GM18508 (cell line): ENCODE results near the gene MYB.
"Not testable (repeated sequence)": the region's sequence is repeated elsewhere in the genome, so short reads cannot be mapped to it uniquely, and the experiment has no call there.

Source experiments
- ATAC-seq: cut with Tn5 transposase; IDR thresholded peaks from one replicate; pipeline ENCODE4 v1.9.1; 2021; ENCODE audit warnings: moderate number of reproducible peaks; ENCODE audit not compliant: insufficient read depth, unreplicated experiment

Gene MYB

DNA sequence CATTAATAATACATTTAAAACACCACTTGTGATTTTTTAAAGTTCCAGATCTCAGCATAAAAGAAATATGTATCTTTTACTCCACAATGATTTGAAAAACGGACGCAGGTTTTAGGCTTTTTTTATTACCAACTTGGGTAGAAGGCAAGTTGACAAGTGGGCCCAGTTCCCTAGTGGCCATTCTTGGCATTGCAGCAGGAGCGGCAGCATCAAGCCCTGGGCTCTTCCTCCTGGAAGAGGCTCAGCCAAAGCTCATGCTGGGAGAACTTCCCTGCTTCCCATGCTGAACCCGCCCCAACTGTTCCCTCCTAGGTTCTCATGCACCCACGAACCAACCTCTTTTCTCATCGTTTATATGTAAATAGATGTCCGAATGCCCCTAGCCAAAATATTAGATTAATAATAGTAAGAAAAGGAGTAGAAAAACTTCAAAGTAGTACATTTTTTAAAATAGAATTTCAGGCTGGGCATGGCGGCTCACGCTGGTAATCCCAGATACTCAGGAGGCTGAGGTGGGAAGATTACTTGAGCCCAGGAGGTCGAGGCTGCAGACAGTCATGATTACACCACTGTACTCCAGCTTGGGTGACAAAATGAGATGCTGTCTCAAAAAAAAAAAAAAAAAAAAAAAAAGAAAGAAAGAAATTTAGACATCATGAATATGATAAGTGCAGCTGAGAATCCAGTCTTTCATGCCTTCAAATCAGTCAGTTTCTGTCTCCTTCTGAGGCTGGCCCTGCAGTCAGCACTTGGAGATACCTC lies 18.2 kb upstream of the MYB start:
- ATAC-seq = no peak

DNA sequence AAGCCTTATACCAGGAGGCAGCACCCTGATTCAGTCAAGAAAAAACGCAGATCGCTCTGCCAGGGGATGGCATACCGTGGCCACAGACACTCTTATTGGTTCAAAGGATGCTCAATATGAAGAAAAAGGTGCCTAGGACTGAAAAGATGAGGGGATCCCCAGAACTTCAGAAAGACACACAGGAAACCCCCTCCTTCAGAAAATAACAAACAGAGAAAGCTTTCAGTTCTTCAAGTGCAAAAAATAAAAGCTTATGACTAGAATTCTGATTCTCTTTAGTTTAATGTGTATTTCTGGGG lies 17.7 kb upstream of the MYB start:
- no peak for ATAC-seq

DNA sequence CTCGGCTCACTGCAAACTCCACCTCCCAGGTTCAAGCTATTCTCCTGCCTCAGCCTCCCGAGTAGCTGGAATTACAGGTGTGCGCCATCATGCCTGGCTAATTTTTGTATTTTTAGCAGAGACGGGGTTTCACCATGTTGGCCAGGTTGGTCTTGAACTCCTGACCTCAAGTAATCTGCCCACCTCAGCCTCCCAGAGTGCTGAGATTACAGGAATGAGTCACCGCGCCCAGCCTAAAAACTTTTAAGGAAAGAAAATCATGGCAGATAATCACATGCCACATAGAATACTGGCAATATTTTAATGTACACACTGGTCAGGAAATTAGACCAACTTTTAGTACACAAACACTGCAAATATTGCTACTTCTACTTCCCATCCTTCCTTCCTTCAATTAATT lies 16.7 kb upstream of the MYB start:
- not testable (repeated sequence) for ATAC-seq

DNA sequence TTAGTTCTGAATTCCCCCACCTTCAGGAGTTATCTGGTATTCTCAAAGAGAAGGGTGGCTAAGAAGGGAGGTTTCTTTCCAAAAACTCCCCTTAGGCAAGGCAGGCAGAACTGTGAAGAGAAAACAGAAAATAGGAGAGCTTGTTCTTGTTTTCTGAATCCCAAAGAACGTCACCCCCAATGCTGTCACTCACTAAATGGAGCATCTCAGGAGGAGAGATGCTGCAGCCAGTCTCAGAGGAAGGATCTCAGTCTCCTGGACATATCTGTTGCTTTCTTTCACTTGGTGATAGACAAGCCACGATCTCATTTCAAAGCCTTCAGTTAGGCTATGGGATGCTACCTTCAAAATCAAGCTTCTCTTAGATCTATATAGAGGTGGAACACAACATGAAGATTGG lies 16.1 kb upstream of the MYB start:
- ATAC-seq = no peak

DNA sequence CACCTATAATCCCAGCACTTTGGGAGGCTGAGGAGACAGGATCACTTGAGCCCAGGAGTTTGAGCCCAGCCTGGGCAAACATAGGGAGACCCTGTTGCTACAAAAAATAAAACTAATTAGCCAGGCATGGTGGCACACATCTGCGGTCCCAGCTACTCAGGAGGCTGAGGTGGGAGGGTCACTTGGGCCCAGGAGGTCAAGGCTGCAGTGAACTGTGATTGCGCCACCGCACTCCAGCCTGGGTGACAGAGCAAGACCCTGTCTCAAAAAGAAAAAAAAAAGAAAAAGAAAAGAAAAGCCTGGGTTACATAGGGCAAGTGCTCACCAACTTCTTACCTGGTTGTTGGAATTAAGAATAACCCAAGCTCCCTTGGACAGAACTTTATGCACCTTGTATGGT lies 14.6 kb upstream of the MYB start:
- ATAC-seq = no peak

DNA sequence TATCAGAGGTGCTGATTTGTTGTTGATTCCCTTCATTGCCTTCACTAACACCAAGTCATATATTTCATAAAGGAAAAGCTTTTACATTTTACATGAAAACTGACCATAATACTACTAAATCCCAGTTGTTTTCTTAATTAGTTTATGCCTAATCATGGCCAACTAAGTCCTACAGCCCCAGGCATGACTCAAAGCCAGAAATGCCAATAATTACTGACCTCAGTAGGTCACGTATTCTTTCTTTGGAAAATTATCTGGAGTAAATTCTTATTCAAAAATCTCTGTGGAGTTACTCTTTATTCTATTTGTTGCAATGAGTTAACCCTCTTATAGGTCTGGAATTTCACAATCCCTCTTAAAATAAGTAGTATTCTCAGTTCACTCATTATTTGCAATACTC lies 13.5 kb upstream of the MYB start:
- no peak for ATAC-seq

DNA sequence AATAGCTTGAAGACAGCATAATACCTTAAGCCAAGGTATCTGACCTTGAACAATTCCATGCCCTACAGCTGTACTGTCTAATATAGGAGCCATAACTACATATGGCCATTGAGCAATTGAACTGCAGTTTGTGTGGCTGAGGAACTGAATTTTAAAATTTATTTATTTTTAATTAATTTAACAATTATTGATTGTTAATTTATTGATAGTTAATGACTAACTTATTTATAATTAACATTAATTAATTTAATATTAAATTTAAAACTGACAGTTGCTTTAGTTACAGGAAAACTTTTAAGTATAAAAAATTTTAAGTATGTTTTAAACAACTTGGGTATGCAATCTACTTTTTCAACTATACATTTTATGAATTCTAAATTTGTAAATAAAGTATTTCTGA lies 12.3 kb upstream of the MYB start:
- ATAC-seq = no peak

DNA sequence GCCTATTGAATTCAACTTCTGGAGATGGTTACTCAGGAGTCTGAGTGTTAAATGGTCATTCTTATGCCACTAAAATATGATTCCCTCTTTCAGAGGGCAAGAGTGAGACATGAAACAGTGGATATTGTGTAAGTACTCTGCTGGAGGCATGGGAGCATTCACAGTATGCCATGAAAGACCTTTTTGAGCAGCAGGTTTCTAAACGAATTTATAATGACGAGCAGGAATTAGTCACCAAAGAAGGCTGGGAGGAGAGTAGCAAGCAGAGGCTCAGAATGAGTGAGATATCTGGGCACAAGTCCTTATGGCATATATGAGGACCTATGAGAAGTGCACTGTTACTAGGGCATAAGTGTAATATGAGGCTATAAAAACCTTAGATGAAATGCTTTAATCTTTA lies 10.9 kb upstream of the MYB start:
- no peak for ATAC-seq

DNA sequence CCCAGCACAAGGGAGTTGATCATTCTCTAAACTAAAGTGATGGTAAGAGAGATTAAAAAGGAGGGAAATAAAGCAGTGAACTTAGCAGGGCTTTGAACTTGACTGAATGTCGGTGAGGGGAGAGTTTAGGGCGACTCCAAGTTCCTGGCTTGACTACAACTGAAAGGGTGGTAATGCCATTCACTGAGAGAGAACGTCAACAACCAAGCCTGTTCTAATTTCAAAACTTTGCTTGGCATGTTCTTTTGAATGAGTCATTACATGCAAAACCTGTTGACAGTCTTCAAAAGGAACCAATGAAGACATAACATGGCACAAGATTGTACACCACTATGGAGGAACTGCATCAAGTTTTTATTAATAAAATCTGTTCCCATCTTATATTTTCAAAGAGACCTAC lies 10.3 kb upstream of the MYB start:
- peak; percentile 45 for ATAC-seq

DNA sequence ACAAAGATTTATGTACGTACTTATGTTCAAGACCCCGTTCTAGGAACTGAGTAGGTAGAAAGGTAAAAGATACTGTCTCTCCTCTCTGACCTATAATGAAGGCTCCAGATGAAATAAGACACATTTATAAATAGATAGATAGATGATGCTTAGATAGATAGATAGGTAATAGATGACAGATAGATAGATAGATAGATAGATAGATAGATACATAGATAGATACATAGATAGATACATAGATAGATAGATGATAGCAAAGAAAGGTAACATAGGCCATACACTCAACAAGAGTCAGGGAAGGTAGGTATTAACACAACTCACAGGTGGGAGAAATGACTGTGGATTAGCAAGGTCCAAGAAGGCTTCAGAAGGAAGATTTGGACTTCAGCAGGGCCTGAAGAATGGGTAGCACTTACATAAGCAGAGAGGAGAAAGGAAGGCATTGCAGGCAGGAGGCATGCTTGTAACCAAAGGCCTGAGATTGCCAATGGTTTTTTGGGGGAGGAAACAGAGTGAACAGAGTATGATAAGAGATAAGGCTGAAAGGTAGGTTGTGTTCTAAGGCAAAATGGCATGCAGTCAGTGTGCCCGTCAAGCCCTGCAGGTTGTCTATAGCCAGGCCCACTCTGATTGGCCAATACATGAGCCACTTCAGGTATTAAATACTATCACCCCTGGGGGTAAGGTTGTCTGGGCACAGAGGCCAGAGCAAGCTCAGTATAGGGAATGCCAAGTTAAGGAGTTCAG lies 7.7 kb upstream of the MYB start:
- no peak for ATAC-seq

DNA sequence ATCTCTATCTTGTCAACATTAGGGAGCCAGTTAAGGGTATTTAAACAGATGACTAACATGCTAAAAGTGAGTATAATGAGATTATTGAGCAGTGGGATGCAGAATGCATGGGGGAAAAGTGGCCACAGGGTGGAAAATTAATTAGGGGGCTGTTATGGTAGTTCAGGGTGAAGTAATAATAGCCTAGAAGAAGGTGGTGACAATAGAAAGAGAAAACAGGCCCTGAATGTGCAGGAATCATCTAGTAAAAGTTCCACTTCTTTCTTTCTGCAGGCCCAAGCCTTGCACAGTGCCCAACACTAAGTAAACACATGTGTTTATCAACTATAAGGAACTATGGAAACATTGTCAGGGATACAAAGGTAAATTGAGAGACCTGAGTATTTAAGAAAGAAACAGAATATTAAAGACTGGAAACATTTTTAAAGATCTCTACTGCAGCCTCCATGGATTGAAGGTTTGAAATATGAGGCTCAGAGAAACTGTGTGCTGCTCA lies 7.1 kb upstream of the MYB start:
- ATAC-seq = no peak

DNA sequence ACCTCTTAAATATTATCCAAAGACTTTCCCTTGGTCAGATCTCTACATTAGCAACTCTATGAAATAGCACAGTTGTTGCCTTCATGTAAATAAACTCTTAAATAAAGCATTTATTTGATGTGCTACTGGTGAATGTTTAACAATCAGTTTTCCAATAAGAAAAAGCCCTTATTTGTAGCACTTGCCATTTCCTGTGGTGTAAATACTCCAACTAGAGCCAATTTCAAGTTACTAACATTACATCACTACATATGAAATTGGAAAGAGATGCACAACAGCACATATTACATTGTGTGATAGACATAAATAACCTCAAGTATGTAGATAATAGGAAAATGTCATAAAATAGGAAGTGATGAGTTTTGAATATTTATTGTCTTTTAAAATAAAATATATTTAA lies 5.0 kb upstream of the MYB start:
- no peak for ATAC-seq

DNA sequence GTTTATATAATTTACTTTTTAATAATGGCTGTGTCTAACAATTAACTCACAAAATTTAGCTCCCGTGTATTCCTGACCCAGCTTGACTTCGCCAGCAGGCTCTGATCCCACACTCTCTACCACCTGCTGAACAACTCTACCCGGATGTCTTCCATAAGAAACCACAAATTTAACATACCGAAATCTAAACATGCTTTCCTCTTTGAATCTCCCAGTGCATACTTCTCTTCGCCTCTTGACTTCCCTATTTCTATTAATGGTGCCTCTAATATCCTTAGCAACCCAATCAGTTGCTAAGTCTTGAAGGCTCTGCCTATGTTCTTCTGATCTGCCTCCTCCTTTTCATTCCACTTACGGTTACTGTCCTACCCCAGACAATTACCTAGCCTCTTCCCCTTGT lies 4.6 kb upstream of the MYB start:
- ATAC-seq = no peak

DNA sequence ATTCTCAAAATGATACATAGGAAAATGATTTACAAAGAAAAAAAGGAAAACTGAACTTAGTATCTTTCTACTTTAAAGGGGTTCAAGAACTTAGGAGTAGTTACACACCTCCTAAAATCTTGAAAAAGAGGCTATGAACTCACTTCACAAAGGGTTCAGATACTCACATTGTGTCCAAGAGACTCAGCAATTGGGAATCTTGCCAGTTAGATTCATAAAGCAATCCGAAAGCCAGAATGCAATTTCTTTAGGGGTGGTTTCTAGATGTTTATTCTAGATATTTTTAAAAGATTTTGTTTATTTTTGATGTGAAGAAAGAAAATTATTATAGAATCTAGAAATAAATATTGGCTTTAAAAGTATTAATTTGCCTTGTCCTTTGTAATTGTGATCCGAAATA lies 1.7 kb upstream of the MYB start:
- ATAC-seq = no peak

DNA sequence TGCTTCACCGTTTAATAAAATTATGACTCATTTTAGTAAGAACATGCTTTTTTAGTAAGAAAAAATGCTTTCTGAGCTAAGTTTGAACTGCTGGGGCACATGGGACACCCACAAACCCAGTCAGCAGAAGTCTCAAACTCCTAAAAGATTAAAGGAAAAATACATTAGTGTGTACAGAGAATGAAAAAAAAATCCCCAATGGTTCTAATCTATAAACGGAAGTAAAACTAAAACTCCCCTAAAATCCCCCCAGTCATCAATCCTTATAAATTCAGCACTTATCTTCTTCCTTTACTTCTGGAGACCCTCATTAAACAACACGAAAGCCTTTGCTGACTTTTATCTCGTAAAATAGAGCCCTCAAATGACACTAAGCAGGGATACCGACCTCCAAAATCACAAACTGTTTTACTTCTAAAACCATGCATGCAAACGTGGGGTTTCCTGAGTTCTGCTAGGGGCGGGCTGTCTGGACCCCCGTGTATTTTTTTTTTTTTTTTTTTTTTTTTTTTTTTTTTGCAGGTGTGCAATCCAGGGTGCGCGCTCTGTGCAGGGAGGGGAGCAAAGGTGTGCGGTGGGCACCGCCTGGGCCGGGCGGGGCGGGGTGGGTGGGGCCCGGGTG lies 1.1 kb upstream of the MYB start:
- ATAC-seq = no peak

DNA sequence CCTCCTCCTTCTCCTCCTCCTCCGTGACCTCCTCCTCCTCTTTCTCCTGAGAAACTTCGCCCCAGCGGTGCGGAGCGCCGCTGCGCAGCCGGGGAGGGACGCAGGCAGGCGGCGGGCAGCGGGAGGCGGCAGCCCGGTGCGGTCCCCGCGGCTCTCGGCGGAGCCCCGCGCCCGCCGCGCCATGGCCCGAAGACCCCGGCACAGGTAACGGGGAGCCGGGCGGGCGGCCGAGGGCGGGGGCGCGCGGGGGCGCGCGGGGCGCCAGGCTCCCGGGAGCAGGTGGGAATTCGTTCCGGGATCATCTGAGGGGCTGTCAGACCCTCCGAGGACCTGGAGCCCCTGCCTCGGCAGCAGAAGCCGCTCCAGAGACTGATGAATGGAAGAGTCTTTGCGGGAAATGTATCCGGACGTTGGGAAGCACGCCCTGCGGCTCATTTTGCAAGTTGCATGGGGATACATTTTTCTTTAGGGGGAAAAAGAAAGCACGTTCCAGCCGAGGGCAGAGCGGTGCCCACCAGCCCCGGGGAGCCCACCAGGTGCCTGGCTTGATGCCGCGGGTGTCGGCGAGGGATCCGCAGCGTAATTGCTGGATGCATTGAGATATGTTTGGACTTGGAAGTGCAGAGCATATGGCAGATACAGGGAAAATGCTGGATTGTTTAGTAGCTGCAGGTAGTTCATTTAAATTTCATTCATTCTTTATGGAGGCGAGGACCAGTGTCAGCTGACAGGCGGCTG lies 394 bp downstream of the MYB start:
- ATAC-seq = no peak

DNA sequence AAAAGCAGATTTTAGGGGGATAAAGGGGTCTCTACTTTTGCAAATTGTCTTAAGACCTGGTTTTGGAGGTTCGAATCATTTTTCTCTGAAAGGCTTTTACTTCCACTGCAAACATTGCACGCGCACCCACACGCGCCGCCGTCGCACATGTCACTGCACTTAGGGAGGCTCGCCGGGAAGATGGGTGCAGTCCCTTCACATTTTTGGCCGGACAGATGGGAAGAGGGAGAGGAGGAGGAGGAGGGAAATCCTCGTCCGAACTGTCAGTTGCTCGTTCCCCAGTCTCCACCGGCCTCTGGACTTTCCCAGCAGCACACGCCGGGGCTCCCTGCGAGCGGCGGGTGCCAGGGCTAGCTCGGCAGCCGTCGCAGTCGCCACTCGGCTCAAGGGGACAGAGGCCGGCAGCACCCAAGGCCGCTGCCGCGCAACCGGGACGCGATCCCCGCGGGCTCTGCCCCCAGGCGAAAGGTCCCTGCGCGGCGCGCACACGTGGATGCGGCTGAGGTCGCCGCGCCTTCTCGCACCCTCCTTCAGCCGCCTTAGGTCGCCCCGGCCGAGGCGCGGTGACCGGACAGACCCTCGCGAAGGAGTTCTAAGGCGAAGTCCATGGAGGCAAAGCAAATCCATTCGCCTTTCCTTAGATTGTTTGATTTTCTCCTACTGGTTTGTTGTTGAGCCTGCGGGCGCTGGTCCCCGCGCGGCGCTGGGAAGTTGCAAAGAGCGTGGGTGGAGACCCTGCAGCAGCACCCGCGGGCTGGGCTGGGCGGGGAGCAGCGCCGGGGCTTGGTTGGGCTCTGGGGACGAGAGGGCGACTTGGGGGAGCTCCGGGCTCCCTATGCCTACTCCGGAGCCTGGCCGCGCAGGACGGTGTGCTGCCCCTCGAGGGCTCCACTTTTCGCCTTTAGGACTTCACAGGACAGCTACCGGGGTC lies 1.2 kb downstream of the MYB start:
- peak; percentile 2 for ATAC-seq

DNA sequence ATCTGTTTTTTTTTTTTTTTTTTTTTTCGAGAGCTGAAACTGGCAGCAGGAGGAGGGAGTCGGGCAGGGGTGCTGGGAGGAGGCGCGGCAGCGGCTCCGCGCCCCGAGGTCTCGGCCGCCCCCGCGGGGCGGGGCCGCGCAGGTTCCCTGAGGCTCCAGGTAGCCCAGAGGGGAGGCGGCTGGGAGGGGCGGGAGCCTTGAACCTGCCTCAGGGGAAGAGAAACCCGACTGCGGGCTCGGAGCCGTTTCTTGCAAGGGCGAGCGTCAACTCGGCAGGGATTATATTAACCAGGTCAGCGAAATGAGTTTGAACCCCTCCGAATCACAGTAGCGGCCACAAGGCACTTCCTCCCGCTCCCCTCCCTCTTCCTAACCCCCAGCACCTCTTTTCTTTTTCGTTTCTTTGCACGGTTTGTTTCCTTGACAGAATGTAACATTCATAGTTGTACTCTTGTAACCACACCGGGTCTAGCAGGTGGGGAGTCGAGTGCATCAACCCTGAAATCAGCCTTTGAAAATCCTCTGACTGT lies 2.0 kb downstream of the MYB start:
- peak; percentile 39 for ATAC-seq

DNA sequence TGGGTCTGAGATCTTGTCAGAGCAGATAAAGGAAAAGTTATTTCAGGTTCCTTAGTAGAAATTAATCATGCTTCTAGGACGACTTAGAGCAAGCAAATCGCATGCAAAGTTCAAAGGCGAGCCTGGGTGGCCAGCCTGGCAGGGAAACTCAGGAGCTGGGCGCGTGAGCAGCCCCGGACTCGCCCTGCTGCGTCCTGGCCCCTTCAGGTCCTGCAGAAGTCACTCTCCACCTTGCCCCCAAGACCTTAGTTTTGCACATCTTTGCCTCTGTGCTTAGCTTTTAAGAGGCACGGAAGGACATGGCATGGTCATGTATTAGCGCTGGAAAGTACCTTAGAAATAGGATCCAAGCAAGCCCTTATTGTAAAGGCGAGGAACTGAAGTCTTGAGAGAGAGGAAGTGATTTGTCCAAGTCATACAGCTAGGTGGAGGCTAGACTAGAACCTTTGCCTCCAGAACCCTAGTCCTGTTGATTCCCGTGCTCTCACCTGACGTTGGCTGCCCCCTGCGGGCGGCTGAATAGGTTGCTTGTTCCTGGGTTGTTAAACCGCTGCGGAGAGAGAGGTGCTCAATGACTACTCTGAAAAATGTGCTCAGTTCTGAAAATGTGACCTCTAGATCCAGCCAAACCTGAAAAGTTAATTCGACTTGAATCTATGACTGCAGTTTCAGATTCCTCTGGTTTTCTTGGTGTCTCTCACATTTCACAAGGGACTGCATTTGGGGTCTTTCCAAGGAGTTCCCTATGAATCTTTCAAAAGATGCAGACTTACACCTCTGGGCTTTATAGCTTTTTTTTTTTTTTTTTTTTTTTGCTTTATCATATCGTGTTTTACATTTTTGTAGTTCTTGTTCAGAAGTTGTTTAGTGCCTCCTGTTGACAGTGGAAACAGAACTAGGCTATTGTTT lies 2.7 kb downstream of the MYB start:
- ATAC-seq = peak; percentile 24
